Limb (tissue), 2 donors: ENCODE data around the gene KRT78.
"Not testable (repeated sequence)": the region's sequence is repeated elsewhere in the genome, so short reads cannot be mapped to it uniquely, and the experiment has no call there.

Experiments
- DNase-seq, 2 donors: peaks; one replicate each; pipeline ENCODE4 v3.0.0-alpha.2; 2016; ENCODE audit errors: extremely low spot score in 2 of 2

The KRT78 gene

DNA sequence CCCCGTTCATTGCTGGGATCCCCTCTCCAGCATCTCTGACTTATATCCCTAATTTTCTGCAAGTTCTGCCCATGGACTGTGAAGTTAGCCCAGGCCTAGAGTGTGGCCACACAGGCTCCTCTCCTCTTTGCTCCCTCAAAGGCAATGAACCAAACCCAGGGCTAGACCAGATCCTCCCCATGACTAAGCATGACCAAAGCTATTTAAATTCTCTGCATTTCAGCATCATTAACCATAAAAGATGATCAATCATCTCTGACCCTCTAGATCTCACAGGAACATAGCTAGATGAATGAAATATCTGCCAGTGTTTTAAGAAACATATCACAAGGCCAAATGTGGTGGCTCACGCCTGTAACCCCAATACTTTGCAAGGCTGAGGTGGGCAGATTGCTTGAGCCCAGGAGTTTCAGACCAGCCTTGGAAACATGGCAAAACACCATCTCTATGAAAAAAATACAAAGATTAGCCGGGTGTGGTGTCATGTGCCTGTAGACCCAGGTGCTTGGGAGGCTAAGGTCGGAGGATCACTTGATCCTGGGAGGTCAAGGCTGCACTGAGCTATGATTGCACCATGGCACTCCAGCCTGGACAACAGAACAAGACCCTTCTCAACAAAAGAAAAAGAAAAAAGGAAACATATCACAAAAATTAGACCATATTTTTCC, 50.7 kb downstream of the KRT78 start:
- no peak for DNase-seq

DNA sequence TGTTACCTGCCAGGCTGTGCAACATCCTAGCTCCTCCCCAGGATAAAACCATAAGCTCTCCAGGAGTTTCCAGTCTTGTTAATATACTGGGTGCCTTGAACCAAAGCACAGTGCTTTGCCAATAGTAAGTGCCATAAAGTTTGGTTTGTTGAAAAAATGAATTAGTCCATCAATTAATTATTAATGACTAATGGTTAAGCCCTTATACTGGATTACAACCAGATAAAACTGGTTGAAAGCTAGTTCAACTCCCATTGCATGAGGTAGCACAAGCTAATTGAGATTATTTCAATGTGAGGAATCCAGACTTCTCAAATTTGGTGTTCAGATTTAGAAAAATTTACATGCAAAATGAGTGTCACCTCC, 51.3 kb downstream of the KRT78 start:
- no peak for DNase-seq

DNA sequence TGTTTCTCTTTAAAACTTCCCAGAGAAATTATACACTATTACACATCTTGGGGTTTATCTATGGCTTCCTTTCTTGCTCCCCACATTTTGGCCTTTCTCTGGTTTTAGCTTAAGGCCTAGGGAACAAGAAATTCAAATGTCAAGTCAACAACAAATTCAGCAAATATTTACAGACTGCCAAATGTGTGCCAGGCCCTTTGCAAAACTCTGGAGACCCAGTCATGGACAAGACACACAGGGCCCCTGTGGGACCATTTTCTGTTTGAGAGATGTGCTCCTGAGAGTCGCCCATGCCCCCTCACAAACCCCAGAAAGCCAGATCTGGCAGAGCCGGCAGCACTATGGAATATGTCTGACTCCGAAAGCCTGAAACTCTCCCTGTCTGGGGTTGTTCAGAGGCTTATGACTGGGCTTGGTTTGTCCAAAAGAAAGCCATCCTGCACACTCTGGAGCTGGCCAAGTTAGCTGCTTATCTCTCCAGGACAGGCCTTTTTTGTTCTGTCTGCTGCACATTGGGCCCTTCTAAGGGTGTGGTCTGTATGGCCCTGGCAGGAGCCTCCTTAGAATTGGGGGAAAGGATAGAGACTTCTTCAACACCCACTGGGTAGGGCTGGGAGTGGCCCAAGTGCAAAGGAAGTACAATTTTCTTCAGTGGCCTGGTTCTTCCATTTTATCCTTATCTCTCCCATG, 51.8 kb downstream of the KRT78 start:
- no peak for DNase-seq

DNA sequence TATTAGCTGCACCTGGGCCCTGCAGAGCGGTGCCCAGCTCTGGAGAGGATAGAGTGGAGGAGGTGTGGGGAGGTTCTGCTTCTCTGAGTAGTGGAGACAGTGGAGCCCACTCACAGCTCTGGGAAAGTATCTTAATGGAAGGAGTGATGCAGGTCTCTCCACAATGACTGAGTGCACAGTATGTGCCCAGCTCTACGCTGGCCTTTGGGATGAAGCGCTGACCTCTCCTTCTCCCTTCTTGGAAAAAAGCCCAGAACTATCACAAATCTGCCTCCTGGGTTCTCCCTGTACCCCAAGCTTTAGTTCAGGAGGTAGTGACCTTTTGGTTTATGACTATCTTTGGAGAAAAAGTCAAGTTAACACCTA, 52.4 kb downstream of the KRT78 start:
- DNase-seq = no peak

DNA sequence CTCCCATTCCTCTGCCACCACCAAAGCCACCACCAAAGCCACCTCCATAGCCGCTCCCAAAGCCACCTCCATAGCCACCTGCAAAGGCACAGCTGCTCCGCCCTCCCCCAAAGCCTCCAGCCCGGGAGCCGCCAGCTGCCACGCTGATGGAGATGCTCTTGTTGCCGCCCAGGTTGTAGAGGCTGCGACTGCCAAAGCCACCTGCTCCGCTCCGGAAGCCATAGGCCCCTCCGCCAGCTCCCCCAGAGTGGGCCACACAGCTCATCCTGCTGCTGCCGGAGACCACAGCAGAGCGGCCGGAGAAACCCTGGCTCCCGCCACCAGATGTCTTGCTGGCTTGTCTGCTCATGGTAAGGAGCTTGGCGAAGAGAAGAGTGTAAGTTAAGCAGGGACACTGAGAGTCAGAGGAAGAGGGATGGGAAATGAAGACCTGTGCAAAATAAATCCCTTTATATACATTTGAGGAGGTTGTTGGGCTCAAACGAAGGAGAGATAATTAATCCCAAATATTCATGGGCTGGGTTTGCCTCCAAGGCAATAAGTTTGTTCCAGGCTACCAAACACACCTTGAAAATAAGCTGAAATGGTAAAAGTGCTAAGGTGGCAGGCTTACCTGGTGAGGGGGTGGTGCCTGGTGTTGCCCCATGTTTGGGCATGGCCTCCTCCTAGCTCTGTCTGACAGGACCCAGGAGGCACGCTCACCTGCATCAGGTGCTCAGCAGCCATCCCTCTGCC, 52.9 kb downstream of the KRT78 start, which contains the start of gene KRT3:
Gene KRT3, minus strand, starts transcription at position 424 of the 735 bp plus-strand sequence. Its CDS starts 75 bp downstream, at position 349.
- no peak for DNase-seq

DNA sequence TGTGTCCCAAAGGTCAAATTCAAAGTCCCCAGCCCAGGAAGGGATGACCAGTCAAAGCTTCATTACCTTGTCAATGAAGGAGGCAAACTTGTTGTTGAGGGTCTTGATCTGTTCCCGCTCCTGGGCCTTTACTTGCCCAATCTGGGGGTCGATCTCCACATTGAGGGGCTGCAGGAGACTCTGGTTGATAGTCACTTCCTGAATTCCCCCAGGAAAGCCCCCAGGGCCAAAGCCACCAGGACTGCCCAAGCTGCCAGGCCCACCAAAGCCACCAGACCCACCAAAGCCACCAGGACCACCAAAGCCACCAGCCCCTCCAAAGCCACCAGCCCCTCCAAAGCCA, 53.5 kb downstream of the KRT78 start:
- DNase-seq = not testable (repeated sequence)

DNA sequence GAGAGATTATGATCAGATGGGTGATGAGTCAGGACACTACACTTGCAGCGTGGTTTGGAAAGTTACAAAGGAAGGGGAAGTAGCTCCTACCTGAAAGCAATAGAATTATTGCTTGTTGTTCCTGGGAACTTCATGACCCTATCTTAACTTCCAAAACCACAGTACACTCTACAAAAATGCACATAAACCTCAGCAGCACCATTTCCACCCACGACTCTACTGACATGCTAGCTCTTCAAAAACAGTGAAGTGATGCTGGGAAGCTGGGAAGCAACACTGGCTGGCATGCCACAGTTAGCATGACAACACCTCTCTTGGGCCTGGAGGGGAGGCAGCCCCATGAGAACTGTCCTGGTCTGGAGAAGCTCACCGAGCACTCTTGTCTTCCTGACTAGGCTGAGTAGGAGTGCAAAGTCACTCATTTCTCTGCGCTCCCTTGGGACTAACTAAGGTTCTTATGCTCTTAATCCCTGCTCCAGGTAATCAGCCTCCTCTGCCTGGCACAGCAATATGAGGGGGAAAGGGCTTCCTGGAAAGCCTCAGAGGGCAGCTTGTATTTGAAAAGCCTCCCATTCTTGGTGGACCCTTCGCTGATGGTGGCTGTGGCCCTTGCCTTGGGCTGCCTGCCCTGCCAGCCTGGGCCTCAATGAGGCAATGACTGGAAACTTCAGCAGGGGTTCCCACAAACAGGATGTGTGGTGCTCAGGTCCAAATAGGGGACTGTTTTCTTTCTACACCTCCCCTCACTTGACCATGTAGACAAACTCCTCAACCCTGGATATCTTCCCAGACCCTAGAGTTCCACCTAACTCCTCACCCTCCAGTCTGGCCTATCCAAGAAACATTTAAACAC, 54.1 kb downstream of the KRT78 start:
- DNase-seq = no peak

DNA sequence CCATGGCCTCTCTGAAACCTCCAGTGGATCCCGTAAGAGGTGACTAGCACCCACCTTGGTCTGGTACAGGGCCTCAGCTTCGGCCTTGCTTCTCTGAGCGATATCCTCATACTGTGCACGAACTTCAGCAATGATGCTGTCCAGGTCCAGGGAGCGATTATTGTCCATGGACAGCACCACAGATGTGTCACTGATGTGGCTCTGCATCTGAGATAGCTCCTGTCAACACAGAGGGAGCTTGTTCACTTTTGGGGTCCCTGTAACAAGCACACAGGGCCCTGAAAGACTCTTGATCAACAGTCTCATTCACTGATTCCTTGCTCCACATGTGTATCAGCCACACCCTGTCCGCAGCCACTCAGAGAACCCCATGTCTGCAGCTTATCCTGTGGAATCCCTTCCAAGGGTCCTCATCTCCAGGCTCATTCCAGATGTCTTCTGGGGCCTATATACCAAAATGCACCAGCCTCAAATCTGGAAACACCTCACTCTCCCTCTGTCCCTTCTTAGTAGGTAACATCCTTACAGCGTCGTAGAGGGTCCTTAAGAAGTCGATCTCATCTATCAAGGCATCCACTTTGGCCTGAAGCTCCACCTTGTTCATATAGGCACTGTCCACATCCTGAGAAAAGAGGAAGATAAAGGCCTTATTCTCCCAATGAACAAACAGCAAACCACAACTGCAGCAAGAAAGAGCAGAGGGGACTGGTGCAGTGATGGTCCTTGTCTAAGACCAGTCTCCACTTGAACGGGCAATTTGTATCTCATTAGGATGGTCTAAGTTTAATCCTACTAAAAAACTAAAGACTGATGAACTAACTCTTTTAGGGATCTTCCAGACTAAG, 56.4 kb downstream of the KRT78 start:
- DNase-seq = no peak

DNA sequence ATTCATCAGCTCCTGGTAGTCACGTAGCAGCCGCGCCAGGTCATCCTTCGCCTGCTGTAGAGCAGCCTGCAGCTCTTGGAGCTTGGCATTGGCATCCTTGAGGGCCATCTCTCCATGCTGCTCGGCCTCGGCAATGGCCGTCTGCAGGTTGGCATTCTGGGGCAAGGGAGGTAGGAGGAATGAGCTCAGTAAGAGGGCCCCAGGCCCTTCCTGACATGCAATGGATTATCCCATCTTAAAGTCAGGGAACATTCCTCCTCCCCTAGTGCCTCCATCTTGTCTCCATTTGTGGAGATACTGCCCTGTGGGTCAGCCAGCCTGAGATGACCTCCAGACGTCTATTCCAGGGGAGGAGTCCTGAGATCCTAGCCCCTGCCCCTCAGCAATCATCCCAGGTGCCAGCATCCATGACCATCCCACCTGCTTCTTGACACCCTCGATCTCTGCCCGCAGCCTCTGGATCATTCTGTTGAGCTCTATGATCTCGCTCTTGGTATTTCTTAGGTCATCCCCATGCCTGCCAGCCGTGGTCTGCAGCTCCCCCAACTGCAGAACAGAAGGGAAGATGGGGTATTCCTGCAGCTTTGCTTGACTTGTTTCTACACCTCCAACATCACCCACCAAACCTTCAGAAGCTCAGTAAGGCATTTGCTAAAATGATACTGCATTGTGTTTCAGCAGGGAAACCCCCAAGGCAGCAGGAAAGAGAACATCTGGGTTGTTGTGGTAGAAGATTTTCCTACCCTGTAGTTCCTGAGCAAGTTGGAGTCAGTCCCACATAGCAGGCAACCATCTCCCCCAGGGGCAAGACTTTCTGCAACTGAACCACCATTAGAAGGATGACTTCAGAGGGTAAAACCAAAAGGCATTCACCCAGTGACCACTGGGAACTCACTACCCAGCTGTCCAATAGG, 57.3 kb downstream of the KRT78 start:
- no peak for DNase-seq

DNA sequence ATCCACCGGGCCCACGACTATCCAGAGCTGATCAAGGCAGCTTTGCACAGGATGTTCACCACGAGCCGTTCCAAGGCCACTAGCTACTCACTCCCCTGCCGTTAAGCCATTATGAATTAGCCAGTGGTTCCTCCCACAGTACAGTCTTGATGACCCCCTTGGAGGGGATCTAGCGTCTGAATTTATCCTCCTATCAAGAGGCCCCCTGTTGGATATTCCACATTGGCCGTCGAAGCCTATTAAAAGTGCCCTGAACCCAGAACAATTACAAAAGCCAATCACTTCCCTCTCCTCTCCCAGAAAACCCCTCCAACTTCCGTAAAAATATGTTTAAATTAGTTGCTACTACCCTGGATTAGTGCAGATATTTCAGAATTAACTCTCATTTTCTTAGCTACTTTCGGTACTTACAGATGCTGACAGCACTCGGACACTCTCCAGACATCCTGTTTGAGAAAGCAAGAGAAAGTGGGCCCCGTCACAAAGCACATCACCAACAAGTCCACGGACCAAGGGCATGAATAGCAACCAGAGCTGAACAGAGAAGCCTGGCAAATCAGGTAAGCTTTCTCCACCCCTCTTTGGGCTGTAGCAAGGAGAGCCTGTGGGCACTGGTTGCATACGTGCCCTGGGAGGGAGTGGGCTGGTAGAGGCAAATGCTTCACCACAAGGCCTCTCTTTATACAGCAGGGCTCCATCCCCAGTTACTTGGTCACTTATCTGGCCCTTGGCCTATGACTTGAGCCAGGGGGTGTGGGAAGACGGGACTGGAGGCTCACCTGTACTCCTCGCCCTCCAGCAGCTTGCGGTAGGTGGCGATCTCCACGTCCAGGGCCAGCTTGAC, 58.1 kb downstream of the KRT78 start:
- no peak for DNase-seq

DNA sequence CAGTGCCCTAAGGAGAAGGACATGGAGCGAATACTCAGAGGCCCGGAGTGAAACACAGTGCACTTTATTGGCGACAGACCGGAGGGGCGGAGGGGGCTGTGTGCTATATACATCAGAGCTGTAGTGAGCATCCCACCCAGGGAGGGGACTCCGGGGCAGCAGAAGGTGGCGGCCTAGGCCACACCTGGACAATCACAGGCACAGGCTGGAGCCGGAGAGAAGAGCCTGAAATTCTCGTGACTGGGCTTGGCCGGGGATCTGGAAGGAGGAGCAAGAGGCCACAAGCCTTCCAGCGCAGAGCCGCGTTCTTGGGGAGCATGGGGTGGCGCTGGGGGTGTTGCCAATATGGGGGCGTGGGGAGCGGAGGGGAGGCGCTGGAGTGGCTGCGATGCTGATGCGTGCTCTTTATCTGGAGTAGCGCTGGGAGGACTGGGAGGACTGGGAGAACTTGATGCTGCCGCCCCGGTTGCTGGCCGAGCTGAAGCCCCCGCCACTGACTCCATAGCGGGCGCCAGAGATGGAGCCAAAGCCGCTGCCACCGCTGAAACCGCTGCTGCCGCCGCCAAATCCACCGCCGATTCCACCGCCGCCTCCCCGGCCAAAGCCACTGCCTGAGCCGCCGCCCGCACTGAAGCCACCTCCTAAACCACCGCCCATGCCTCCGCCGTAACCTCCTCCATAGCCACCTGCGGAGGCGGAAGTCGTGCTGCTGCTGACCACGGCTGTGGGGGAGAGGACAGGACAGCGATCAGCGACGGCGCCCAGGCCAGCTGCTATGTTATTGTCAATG, 59.0 kb downstream of the KRT78 start:
- DNase-seq = no peak

DNA sequence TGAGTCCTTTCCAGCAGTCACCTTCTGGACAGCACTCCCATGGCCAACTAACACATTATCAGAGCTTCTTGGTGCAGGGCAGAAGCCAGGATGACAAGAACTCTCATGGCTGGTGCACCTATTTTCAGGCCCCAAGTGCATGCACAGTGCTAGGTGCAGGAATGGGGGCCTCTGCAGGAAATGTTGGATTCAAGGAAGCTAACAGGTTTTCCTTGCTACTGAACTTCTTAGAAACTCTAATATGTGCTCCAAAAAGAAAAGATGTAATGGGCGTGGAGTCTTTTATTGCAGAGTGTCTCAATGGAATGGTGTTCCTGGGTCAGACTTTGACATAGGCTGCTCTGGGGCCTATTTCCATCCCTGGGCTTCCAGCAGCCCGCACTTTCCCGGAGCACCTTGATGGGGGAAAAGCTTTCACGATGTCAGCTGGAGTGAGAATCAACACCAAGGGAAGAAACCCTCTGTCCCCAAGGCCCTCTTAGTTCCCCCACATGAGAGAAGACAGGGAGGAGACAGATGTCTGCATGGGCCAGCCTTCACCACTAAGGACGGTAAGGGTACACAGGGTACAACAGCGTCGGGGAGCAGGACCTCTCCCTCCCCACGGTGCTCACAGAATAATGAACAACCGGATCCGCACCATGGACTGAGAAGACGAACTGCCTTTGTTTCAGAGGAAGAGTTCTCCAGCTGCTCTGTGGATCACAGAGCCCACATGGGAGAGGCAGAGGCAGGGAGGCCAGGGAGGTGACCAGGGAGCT, 59.7 kb downstream of the KRT78 start:
- DNase-seq = no peak

DNA sequence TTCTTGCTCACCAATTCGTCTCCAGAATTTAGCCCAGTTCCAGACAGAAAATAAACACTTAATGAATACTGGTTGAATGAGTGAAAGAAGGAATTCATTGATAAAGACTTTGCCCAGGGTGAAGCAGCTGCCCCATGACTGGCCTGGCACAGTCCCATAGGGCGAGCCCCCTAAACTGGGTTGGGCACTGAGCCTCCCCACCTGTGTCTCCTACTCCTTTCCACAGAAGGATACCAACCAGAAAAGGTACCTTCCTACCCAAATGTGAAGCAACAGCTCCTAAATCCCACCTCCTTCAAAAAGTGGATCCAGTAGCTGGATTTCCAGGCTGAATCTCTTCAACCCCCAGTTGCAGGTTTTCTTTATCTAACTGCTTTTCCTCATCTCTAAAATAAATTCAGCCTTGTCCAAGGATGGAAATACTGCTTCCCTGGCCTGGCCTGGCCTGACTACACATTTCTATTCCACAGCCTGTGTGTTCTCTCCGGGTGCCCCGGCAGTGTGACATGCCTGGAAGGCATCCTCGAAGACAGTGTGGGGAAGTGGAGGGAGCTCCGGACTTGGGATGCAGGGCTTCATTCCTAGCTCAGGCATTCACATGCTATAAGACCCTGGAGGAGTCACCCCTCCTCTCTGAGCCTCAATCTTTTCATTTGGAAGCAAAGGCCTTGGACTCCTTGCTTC, 60.5 kb downstream of the KRT78 start:
- no peak for DNase-seq
